GM20431 (cell line): ENCODE data around the gene PCDHGB3.

Experiments used
- in situ Hi-C: fragments of 300-500 bp; cut with MseI, MboI; formaldehyde crosslinking; loops from one replicate; pipeline ENCODE4 v1.15.0; 2020; ENCODE audit warnings: low sequenced_read_pairs; ENCODE audit not compliant: unreplicated experiment

The PCDHGB3 gene

DNA sequence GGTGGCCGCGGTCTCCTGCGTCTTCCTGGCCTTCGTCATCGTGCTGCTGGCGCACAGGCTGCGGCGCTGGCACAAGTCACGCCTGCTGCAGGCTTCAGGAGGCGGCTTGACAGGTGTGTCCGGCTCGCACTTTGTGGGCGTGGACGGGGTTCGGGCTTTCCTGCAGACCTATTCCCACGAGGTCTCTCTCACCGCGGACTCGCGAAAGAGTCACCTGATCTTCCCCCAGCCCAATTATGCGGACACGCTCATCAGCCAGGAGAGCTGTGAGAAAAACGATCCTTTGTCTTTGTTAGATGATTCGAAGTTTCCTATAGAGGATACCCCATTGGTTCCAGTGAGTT lies 45.2 kb downstream of the PCDHGB3 start:
- in situ Hi-C loops, result loop anchor here (10.0 kb wide), 1 partner anchor 150 kb away; no protein-coding TSS in a partner anchor

DNA sequence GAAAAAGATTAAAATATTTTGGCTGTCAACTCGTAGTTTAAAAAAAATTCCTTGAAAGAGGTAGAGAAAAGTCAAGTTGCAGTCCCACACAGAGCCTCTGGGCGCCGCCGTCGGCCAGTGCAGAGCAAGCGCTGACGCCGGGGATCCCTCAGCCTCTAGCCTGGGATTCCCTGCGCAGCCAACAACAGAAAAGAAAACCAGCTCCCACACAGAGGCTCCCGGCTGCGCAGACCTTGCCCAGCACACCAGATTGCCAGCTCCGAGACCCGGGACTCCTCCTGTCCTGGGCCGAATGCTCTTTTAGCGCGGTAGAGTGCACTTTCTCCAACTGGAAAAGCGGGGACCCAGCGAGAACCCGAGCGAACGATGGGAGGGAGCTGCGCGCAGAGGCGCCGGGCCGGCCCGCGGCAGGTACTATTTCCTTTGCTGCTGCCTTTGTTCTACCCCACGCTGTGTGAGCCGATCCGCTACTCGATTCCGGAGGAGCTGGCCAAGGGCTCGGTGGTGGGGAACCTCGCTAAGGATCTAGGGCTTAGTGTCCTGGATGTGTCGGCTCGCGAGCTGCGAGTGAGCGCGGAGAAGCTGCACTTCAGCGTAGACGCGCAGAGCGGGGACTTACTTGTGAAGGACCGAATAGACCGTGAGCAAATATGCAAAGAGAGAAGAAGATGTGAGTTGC lies 47.6 kb downstream of the PCDHGB3 start, which contains the start of gene PCDHGB7:
TSS of gene PCDHGB7 (plus strand) at position 184 of the 679 bp plus-strand sequence. CDS start at position 367, 183 bp downstream.
- in situ Hi-C loops, result loop anchor here (10.0 kb wide), 1 partner anchor 147 kb away; no protein-coding TSS in a partner anchor

DNA sequence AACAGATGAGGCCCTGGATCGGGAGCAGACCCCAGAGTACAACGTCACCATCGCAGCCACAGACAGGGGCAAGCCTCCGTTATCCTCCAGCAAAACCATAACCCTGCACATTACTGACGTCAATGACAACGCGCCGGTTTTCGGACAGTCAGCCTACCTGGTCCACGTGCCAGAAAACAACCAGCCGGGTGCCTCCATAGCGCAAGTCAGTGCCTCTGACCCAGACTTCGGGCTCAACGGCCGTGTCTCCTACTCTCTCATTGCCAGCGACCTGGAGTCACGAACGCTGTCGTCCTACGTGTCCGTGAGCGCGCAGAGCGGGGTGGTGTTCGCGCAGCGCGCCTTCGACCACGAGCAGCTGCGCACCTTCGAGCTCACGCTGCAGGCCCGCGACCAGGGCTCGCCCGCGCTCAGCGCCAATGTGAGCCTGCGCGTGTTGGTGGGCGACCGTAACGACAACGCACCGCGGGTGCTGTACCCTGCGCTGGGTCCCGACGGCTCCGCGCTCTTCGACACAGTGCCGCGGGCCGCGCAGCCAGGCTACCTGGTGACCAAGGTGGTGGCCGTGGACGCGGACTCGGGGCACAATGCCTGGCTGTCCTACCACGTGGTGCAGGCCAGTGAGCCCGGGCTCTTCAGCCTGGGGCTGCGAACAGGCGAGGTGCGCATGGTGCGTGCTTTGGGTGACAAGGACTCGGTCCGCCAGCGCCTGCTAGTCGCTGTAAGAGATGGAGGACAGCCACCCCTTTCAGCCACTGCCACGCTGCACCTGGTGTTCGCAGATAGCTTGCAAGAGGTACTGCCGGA lies 49.2 kb downstream of the PCDHGB3 start:
- in situ Hi-C loops, result loop anchor here (10.0 kb wide), 1 partner anchor 146 kb away; no protein-coding TSS in a partner anchor

DNA sequence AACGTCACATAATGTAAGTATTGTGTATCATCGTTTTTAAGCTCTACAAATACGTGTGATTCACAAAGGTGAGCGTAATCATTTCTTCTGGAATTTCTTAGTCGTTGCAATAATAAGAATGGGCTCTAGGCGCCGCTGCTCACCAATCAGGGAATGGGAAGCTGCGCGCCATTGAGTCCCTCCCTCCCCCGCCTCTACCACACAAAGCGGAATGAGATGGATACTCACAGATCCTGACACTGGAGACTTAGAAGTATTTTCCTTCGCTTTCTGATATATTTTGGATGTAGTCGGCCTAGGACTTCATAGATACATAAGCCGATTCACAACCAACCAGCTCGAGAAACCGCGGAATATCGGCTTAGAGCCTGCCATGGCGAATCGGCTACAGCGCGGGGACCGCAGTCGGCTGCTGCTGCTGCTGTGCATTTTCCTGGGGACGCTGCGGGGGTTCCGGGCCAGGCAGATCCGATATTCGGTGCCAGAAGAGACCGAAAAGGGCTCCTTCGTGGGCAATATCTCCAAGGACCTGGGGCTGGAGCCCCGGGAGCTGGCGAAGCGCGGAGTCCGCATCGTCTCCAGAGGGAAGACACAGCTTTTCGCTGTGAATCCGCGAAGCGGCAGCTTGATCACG lies 50.9 kb downstream of the PCDHGB3 start, which contains the start of gene PCDHGA11:
TSS of gene PCDHGA11 (plus strand) at position 197 of the 634 bp plus-strand sequence. CDS start at position 374, 177 bp downstream.
- in situ Hi-C loops, result loop anchor here (10.0 kb wide), 1 partner anchor 124 kb away; no protein-coding TSS in a partner anchor

DNA sequence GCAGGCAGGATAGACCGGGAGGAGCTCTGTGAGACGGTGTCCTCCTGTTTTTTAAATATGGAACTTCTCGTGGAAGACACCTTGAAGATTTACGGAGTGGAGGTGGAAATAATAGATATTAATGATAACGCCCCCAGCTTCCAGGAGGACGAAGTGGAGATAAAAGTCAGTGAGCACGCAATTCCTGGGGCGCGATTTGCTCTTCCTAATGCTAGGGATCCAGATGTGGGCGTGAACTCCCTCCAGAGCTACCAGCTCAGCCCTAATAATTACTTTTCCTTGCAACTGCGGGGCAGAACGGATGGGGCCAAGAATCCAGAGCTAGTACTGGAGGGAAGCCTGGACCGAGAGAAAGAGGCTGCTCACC lies 51.4 kb downstream of the PCDHGB3 start:
- in situ Hi-C loops, result loop anchor here (10.0 kb wide), 1 partner anchor 123 kb away; no protein-coding TSS in a partner anchor
